Hepatocyte (in vitro differentiated cells): ENCODE measurements around the gene RAP1GAP.
"Not testable (repeated sequence)": the region's sequence is repeated elsewhere in the genome, so short reads cannot be mapped to it uniquely, and the experiment has no call there.

ENCODE experiments used
- CTCF ChIP-seq: fragments of 200-600 bp; sonication (generic); IDR thresholded peaks from 2 replicates; pipeline ENCODE4 v1.5.1; 2016; ENCODE audit warnings: antibody characterized with exemption, mild to moderate bottlenecking; ENCODE audit not compliant: poor library complexity
- EZH2 ChIP-seq: fragments of 200-600 bp; sonication (generic); IDR thresholded peaks from 2 replicates; pipeline ENCODE4 v1.6.1; 2016; ENCODE audit warnings: antibody characterized with exemption, mild to moderate bottlenecking, borderline replicate concordance
- EZH2phosphoT487 ChIP-seq: fragments of 200-600 bp; sonication (generic); IDR thresholded peaks from one replicate; pipeline ENCODE4 v1.6.1; 2018; ENCODE audit warnings: antibody characterized with exemption, mild to moderate bottlenecking, low read depth, moderate library complexity; ENCODE audit not compliant: unreplicated experiment, severe bottlenecking

GRCh38 chr1:21673853-21674252, 4.7 kb upstream of the RAP1GAP start:
- not testable (repeated sequence) for TF ChIP-seq CTCF, EZH2phosphoT487, EZH2
